ENCODE measurements around the gene EHHADH. TPM values are rescaled to one million over a fixed set of nuclear protein-coding genes. Genes with fewer than 3 reads are reported as not detected.

The EHHADH gene

DNA sequence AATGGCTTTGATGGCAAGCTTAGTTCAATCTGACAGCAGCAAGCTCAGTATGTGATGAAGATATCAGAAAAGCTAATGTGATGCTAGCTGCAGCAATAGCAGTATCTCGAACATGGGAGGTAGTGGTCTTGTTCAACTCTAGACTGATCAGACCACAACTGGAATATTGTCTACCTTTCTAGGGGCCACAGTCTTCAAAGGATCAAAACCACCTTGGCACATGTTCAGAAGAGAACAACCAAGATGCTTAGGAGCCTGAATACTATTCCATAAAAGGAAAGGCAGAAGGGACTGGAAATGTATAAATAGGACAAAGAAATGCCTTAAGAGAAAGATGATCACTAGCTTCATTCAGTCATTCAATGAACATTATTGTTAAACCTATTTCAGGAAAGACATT is 103.3 kb downstream of the EHHADH start:
- no peak overlapping the region for H3K4me2 ChIP-seq (ENCODE audit: low read length)
- no peak overlapping the region for H3K56ac ChIP-seq (ENCODE audit: low read length)
- no peak overlapping the region for H2BK15ac ChIP-seq (replicated peaks; ENCODE audit: low read depth)
- no peak overlapping the region for H3K23ac ChIP-seq (ENCODE audit: low read length)
- H3K4ac ChIP-seq (ENCODE audit: low read depth, low read length): no peak overlapping the region
- WGBS (ENCODE audit: extremely low coverage, insufficient coverage, low lambda C conversion rate): no CpG with 5 or more reads among the region's 1 CpG
- no peaks in the 10 kb centered on the region for H3K4me1 ChIP-seq (ENCODE audit: control insufficient read depth, low read depth, low read length)
- no peak overlapping the region for H4K5ac ChIP-seq (ENCODE audit: low read length)
- peaks cover 3% of the 10 kb centered on the region for H3K27me3 ChIP-seq (ENCODE audit: insufficient read depth, low read length, poor library complexity)
- no peak overlapping the region for H3K27ac ChIP-seq (ENCODE audit: low read depth, low read length)
- no peak overlapping the region for H2BK120ac ChIP-seq (ENCODE audit: low read depth, low read length)
- no peak overlapping the region for H4K8ac ChIP-seq (ENCODE audit: low read depth, low read length)
- no peak overlapping the region for H3K4me3 ChIP-seq (ENCODE audit: low read length)
- H2AK5ac ChIP-seq (ENCODE audit: low read length): no peak overlapping the region
- no peak overlapping the region for H3K9ac ChIP-seq (ENCODE audit: low read length)
- no peaks in the 10 kb centered on the region for H3K36me3 ChIP-seq (ENCODE audit: control insufficient read depth, insufficient read depth, low read length)
- no peaks in the 10 kb centered on the region for H3K79me2 ChIP-seq (ENCODE audit: control insufficient read depth, insufficient read depth, low read length)
- DNase-seq: no peak
- no peaks in the 10 kb centered on the region for H3K79me1 ChIP-seq (ENCODE audit: low read length)
- no peak overlapping the region for H3K18ac ChIP-seq (ENCODE audit: low read length)
- no peak overlapping the region for H2BK5ac ChIP-seq (ENCODE audit: low read length)

DNA sequence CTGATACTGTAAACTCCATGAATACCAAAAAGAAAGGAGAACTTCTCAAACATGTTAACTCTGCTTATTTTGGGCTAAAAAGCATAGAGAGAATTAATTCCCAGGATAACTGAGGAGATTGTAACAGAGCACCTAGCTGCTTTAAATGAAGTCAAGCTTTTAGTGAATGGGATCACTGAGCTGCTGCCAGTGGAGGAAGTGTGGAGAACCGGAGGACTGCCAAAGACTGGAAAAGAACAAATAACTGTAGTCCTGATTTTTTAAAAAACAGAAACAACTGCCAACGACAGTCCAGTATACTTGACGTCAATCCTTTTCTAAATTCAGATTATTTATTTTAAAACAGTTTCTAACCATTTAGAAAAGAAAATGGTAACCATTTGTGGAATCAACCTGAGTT is 104.3 kb downstream of the EHHADH start:
- Histone ChIP-seq H3K79me1 (ENCODE audit: low read length) (no peaks in the 10 kb centered on the region), H3K27me3 (ENCODE audit: insufficient read depth, low read length, poor library complexity) (peaks cover 3% of the 10 kb centered on the region), H3K4me3 (ENCODE audit: low read length) (no peak overlapping the region), H2BK120ac (ENCODE audit: low read depth, low read length) (no peak overlapping the region), H2AK5ac (ENCODE audit: low read length) (no peak overlapping the region), H3K23ac (ENCODE audit: low read length) (no peak overlapping the region), H3K9ac (ENCODE audit: low read length) (no peak overlapping the region), H3K18ac (ENCODE audit: low read length) (no peak overlapping the region), H4K5ac (ENCODE audit: low read length) (no peak overlapping the region), H2BK15ac (replicated peaks; ENCODE audit: low read depth) (no peak overlapping the region), H2BK5ac (ENCODE audit: low read length) (no peak overlapping the region), H3K4me1 (ENCODE audit: control insufficient read depth, low read depth, low read length) (no peaks in the 10 kb centered on the region), H3K27ac (ENCODE audit: low read depth, low read length) (no peak overlapping the region), H3K56ac (ENCODE audit: low read length) (no peak overlapping the region), H4K8ac (ENCODE audit: low read depth, low read length) (no peak overlapping the region), H3K36me3 (ENCODE audit: control insufficient read depth, insufficient read depth, low read length) (no peaks in the 10 kb centered on the region), H3K79me2 (ENCODE audit: control insufficient read depth, insufficient read depth, low read length) (no peaks in the 10 kb centered on the region), H3K4ac (ENCODE audit: low read depth, low read length) (no peak overlapping the region), H3K4me2 (ENCODE audit: low read length) (no peak overlapping the region)
- no CpG with 5 or more reads among the region's 3 CpGs for WGBS (ENCODE audit: extremely low coverage, insufficient coverage, low lambda C conversion rate)
- DNase-seq: no peak

DNA sequence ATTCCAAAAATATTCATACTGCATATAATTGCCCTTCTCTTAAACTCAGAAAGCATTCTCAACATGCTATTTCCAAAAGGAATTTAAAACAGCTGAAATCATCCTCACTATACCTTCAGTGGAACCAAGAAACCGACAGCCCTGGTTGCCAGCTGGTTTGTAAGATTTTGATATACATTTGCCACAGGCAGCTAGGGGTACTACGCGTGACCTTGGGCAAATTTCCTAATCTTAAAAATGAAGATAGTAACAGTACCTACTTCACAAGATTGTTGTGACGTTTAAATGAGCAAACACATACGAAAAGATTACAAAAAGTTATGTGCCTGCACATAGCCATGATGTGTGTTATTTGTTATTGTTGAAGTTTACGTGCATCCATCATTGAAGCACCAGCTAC is 108.3 kb downstream of the EHHADH start:
- Histone ChIP-seq H3K79me2 (ENCODE audit: control insufficient read depth, insufficient read depth, low read length) (no peaks in the 10 kb centered on the region), H3K4me3 (ENCODE audit: low read length) (no peak overlapping the region), H2BK15ac (replicated peaks; ENCODE audit: low read depth) (no peak overlapping the region), H3K27me3 (ENCODE audit: insufficient read depth, low read length, poor library complexity) (no peaks in the 10 kb centered on the region), H2BK5ac (ENCODE audit: low read length) (no peak overlapping the region), H3K36me3 (ENCODE audit: control insufficient read depth, insufficient read depth, low read length) (no peaks in the 10 kb centered on the region), H2BK120ac (ENCODE audit: low read depth, low read length) (no peak overlapping the region), H3K79me1 (ENCODE audit: low read length) (no peaks in the 10 kb centered on the region), H3K4me2 (ENCODE audit: low read length) (no peak overlapping the region), H3K56ac (ENCODE audit: low read length) (no peak overlapping the region), H3K18ac (ENCODE audit: low read length) (no peak overlapping the region), H3K9ac (ENCODE audit: low read length) (no peak overlapping the region), H2AK5ac (ENCODE audit: low read length) (no peak overlapping the region), H4K8ac (ENCODE audit: low read depth, low read length) (no peak overlapping the region), H3K4ac (ENCODE audit: low read depth, low read length) (no peak overlapping the region), H3K4me1 (ENCODE audit: control insufficient read depth, low read depth, low read length) (no peaks in the 10 kb centered on the region), H4K5ac (ENCODE audit: low read length) (no peak overlapping the region), H3K23ac (ENCODE audit: low read length) (no peak overlapping the region), H3K27ac (ENCODE audit: low read depth, low read length) (no peak overlapping the region)
- WGBS (ENCODE audit: extremely low coverage, insufficient coverage, low lambda C conversion rate): no CpG with 5 or more reads among the region's 6 CpGs
- no peak for DNase-seq

DNA sequence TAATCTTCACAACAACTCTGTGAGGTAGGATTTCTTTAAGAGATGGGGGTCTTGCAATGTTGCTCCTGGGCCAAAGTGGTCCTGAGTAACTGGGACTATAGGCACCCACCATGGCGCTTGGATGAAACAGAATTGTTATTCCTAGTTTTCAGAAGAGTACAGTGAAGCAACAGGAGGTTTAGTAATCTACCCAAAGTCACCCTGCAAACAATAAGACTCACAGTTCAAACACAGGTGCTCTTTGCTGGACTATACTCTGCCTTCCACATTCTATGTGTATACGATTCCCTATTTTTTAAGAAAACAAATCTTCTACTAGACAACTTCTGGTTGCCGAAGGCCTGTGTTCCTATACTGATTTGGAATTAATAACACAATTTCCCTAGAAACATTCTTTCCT is 109.1 kb downstream of the EHHADH start:
- Histone ChIP-seq H3K27ac (ENCODE audit: low read depth, low read length) (no peak overlapping the region), H2BK15ac (replicated peaks; ENCODE audit: low read depth) (no peak overlapping the region), H4K8ac (ENCODE audit: low read depth, low read length) (no peak overlapping the region), H2AK5ac (ENCODE audit: low read length) (no peak overlapping the region), H3K27me3 (ENCODE audit: insufficient read depth, low read length, poor library complexity) (no peaks in the 10 kb centered on the region), H3K4me3 (ENCODE audit: low read length) (no peak overlapping the region), H3K9ac (ENCODE audit: low read length) (no peak overlapping the region), H3K4ac (ENCODE audit: low read depth, low read length) (no peak overlapping the region), H3K4me1 (ENCODE audit: control insufficient read depth, low read depth, low read length) (no peaks in the 10 kb centered on the region), H3K23ac (ENCODE audit: low read length) (no peak overlapping the region), H3K79me1 (ENCODE audit: low read length) (no peaks in the 10 kb centered on the region), H3K36me3 (ENCODE audit: control insufficient read depth, insufficient read depth, low read length) (no peaks in the 10 kb centered on the region), H3K4me2 (ENCODE audit: low read length) (no peak overlapping the region), H3K18ac (ENCODE audit: low read length) (no peak overlapping the region), H3K79me2 (ENCODE audit: control insufficient read depth, insufficient read depth, low read length) (no peaks in the 10 kb centered on the region), H3K56ac (ENCODE audit: low read length) (no peak overlapping the region), H2BK5ac (ENCODE audit: low read length) (no peak overlapping the region), H4K5ac (ENCODE audit: low read length) (no peak overlapping the region), H2BK120ac (ENCODE audit: low read depth, low read length) (no peak overlapping the region)
- WGBS (ENCODE audit: extremely low coverage, insufficient coverage, low lambda C conversion rate): no CpG with 5 or more reads among the region's 3 CpGs
- no peak for DNase-seq

Small RNAs within 50 kb of the gene (small RNA-seq; reads per million reads assigned to genes)
- gene MIR5588 (ENCODE audit: insufficient read depth): not detected

All from mesendoderm (in vitro differentiated cells).